Endothelial cell of umbilical vein (primary cell): ENCODE measurements around the gene PCDHB14. TPM values are rescaled to one million over a fixed set of nuclear protein-coding genes. Genes with fewer than 3 reads are reported as not detected.
"Not testable (repeated sequence)": the region's sequence is repeated elsewhere in the genome, so short reads cannot be mapped to it uniquely, and the experiment has no call there.

ENCODE experiments used
- BruUV-seq: library from RNA; stranded (reverse); fragments of 400-500 nt; replicated peaks from 2 replicates; lab custom pipeline; 2021; lab: Mats Ljungman, UMichigan
- CTCF ChIA-PET: fragments of 300-600, 350-600 bp; sonication (Branson Sonifier 250); formaldehyde crosslinking; loops from one replicate; lab custom pipeline; 2021; ENCODE audit warnings: antibody characterized with exemption, inconsistent platforms; lab: Charles Lee
- POLR2A ChIA-PET: fragments of 300-600, 350-600 bp; sonication (Branson Sonifier 250); formaldehyde crosslinking; loops from one replicate; lab custom pipeline; 2021; ENCODE audit warnings: antibody characterized with exemption, inconsistent platforms; lab: Charles Lee
- DNase-seq: peaks from one replicate; pipeline ENCODE4 v3.0.0-alpha.2; 2011; ENCODE audit warnings: low read depth, low spot score
- FAIRE-seq: peaks from 2 replicates; lab custom pipeline; 2011; peaks lifted over from hg19 to GRCh38; lab: Jason Lieb, UNC
- H2AFZ ChIP-seq: 2 replicates; pipeline ENCODE4 v1.6.0; 2012; ENCODE audit warnings: low read depth, low read length, control low read depth, inconsistent platforms
- H3K27ac ChIP-seq: 2 replicates; pipeline ENCODE4 v1.5.1; 2011; ENCODE audit warnings: low read depth, mild to moderate bottlenecking, control low read depth, low read length, moderate library complexity; ENCODE audit not compliant: insufficient read depth
- H3K27me3 ChIP-seq, 2 experiments: 2 replicates each; pipeline versions ENCODE4 v1.6.0 to v1.6.1; 2011; ENCODE audit warnings: low read length in 2 of 2, mixed read lengths in 1 of 2; ENCODE audit not compliant: control insufficient read depth in 2 of 2, insufficient read depth in 2 of 2
- H3K36me3 ChIP-seq, 2 experiments: 2 replicates in 1 of 2; 3 replicates in 1 of 2; pipeline ENCODE4 v1.5.1; 2011; ENCODE audit warnings: low read length in 2 of 2, mild to moderate bottlenecking in 1 of 2, moderate library complexity in 1 of 2; ENCODE audit not compliant: control insufficient read depth in 2 of 2, insufficient read depth in 2 of 2; ENCODE audit errors: extremely low read depth in 1 of 2
- H3K4me1 ChIP-seq: 3 replicates; pipeline ENCODE4 v1.5.1; 2011; ENCODE audit warnings: mild to moderate bottlenecking, low read length; ENCODE audit not compliant: control insufficient read depth, insufficient read depth; ENCODE audit errors: extremely low read depth
- H3K4me2 ChIP-seq: 2 replicates; pipeline ENCODE4 v1.6.1; 2011; ENCODE audit warnings: low read length, control low read depth, mixed read lengths; ENCODE audit not compliant: insufficient read depth
- H3K4me3 ChIP-seq, 3 experiments: fragments of 200-600 bp in 1 of 3; sonication (generic), shearing (Covaris generic) in 1 of 3; replicated peaks in 1 of 3; 2 replicates each; pipeline ENCODE4 v1.5.1; 2011 to 2016; ENCODE audit warnings: control low read depth in 3 of 3, low read length in 3 of 3, mild to moderate bottlenecking in 2 of 3, inconsistent platforms in 1 of 3, low read depth in 1 of 3, moderate library complexity in 1 of 3; ENCODE audit not compliant: insufficient read depth in 1 of 3
- H3K79me2 ChIP-seq: 2 replicates; pipeline ENCODE4 v1.6.0; 2012; ENCODE audit warnings: low read length, inconsistent platforms; ENCODE audit not compliant: control insufficient read depth, insufficient read depth
- H3K9ac ChIP-seq: replicated peaks from 2 replicates; pipeline ENCODE3; 2011; ENCODE audit warnings: low read length, control low read depth; ENCODE audit not compliant: insufficient read depth; ENCODE audit errors: extremely low read depth
- H3K9me1 ChIP-seq: replicated peaks from 3 replicates; pipeline ENCODE4 v1.6.0; 2011; ENCODE audit warnings: mild to moderate bottlenecking, low read length; ENCODE audit not compliant: control insufficient read depth, insufficient read depth; ENCODE audit errors: extremely low read depth
- H3K9me3 ChIP-seq: replicated peaks from 2 replicates; pipeline ENCODE4 v1.5.1; 2012; ENCODE audit warnings: low read length, inconsistent platforms; ENCODE audit not compliant: control insufficient read depth, insufficient read depth
- H4K20me1 ChIP-seq: replicated peaks from 2 replicates; pipeline ENCODE3; 2011; ENCODE audit warnings: mild to moderate bottlenecking, low read length; ENCODE audit not compliant: control insufficient read depth, insufficient read depth; ENCODE audit errors: extremely low read depth
- CTCF ChIP-seq, 2 donors: IDR thresholded peaks; 1 replicate in 1 of 2; 2 replicates in 1 of 2; pipeline ENCODE4 v1.5.1; 2011; ENCODE audit warnings: low read length in 2 of 2, mild to moderate bottlenecking in 2 of 2, moderate library complexity in 2 of 2, control low read depth in 1 of 2, inconsistent platforms in 1 of 2, low read depth in 1 of 2; ENCODE audit not compliant: insufficient read depth in 1 of 2; ENCODE audit errors: extremely low read depth in 1 of 2
- EZH2 ChIP-seq: IDR thresholded peaks from 2 replicates; pipeline ENCODE4 v1.6.1; 2012; ENCODE audit warnings: borderline replicate concordance, low read depth, mild to moderate bottlenecking, moderate library complexity, low read length, inconsistent platforms; ENCODE audit not compliant: severe bottlenecking
- GATA2 ChIP-seq: IDR thresholded peaks from 2 replicates; pipeline ENCODE4 v1.7.0; 2011; ENCODE audit warnings: low read depth, mild to moderate bottlenecking, moderate library complexity, mixed read lengths, low read length; ENCODE audit not compliant: insufficient read length, insufficient read depth
- MAX ChIP-seq: IDR thresholded peaks from 2 replicates; pipeline ENCODE4 v1.6.1; 2011; ENCODE audit not compliant: insufficient read depth, insufficient read length
- POLR2AphosphoS5 ChIP-seq: IDR thresholded peaks from 2 replicates; pipeline ENCODE4 v1.6.1; 2012; ENCODE audit warnings: low read depth, mild to moderate bottlenecking, control low read depth, low read length, moderate library complexity; ENCODE audit not compliant: insufficient read depth
- dilution Hi-C: fragments of 300-500 bp; cut with MboI; formaldehyde crosslinking; loops from one replicate; pipeline ENCODE4 v1.15.0; 2019; ENCODE audit warnings: low sequenced_read_pairs; ENCODE audit not compliant: extremely low pct_ligation_motif_present
- intact Hi-C: fragments of 100-400 bp; cut with micrococcal nuclease; formaldehyde crosslinking; loops from one replicate; pipeline ENCODE4 v1.10.0; 2022
- polyA plus RNA-seq, 4 experiments: library from polyadenylated mRNA; depleted of rRNA in 3 of 4; stranded (reverse) in 3 of 4; unstranded in 1 of 4; fragments of >200 nt; gene quantifications; 2 replicates each; pipeline versions ENCODE4 v1.2.1 to v1.2.3, GENCODE V29; 2011 to 2012; ENCODE audit warnings: missing spikeins in 1 of 4
- total RNA-seq: library from RNA; stranded (reverse); gene quantifications from 2 replicates; pipeline ENCODE4 v1.2.3, GENCODE V29; 2021

The PCDHB14 gene
- total and polyA plus RNA-seq, 2 donors (not counting 3 experiments of a cell fraction or from before 2014, with no cell fraction given): 0.72 to 1.0 TPM

- H4K20me1 ChIP-seq, BruUV-seq, H3K79me2 ChIP-seq, H3K9me1 ChIP-seq, H3K4me3 ChIP-seq, H3K4me2 ChIP-seq, H3K9me3 ChIP-seq, POLR2A ChIA-PET, H3K36me3 ChIP-seq, H3K4me1 ChIP-seq, dilution Hi-C loops, FAIRE-seq, H3K27me3 ChIP-seq, DNase-seq, intact Hi-C loops, H3K27ac ChIP-seq, H3K9ac ChIP-seq, H2AFZ ChIP-seq: not testable (repeated sequence)
- CTCF ChIA-PET: interaction anchor here (1.0 kb wide), 1 partner anchor 22 kb away, joined by 3 read pairs; the partner anchor contains the start of gene PCDHB14
Measured at GRCh38 chr5:141201646-141202045, 21.5 kb upstream of the PCDHB14 start.

DNA sequence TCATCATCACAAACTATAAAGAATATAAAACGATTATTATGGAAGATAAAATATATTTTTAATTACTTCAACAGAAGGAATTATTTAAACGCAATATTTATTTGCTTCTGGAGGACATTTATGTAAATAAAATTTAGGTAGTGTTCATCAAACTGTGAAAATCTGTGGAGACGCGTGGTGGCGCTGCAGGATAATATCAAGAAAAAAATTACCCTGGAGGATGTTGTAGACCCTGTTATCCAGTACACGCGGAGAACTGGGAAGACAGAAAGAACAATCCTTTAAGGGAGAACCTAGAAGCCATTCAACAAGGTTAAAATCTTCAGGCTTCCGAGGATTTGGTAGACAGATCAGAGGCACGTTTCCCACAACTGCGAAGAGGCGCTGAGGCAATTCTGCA, 14.7 kb upstream of the PCDHB14 start, which contains the start of gene PCDHB12:
Gene PCDHB12, plus strand, starts transcription at position 242 of the 400 bp plus-strand sequence. CDS start 189 bp downstream, outside the sequence.
- no peak within 1 kb of the TSS for H3K27ac ChIP-seq
- no peaks in the 10 kb centered on the region for H3K36me3 ChIP-seq
- DNase-seq: peak; percentile 24
- H3K9ac ChIP-seq: no peak within 1 kb of the TSS
- no peak for FAIRE-seq
- POLR2A ChIA-PET: no interaction called here
- no peaks in the 10 kb centered on the region for H3K9me3 ChIP-seq
- TF ChIP-seq CTCF (IDR thresholded peaks at IDR 0.05; ENCODE audit: extremely low read depth in 1 of 2, insufficient read depth in 1 of 2, low read depth in 1 of 2, low read length in 2 of 2) (no peak), GATA2 (no peak), POLR2AphosphoS5 (no peak), MAX (no peak), EZH2 (no peak)
- no peak within 1 kb of the TSS for H3K4me2 ChIP-seq
- no peak within 1 kb of the TSS for H3K4me3 ChIP-seq
- intact Hi-C loops: no loop called here
- dilution Hi-C loops: no loop called here
- H3K4me1 ChIP-seq: no peaks in the 10 kb centered on the region
- H4K20me1 ChIP-seq: no peaks in the 10 kb centered on the region
- H3K9me1 ChIP-seq: no peaks in the 10 kb centered on the region
- CTCF ChIA-PET: interaction anchor here (0.9 to 1.4 kb wide), 5 partner anchors 10 to 356 kb away, joined by 3 to 4 read pairs (median 4); partner anchors contain the start of gene PCDHGA11
- no peak within 1 kb of the TSS for H2AFZ ChIP-seq
- H3K27me3 ChIP-seq: no peaks in the 10 kb centered on the region
- BruUV-seq: no TSS peak
- H3K79me2 ChIP-seq: no peaks in the 10 kb centered on the region

- H4K20me1 ChIP-seq, FAIRE-seq, H3K9ac ChIP-seq, DNase-seq, intact Hi-C loops, H3K9me1 ChIP-seq, H3K4me1 ChIP-seq, H3K79me2 ChIP-seq, H3K27ac ChIP-seq, dilution Hi-C loops, BruUV-seq, H3K4me3 ChIP-seq, H3K36me3 ChIP-seq, H3K27me3 ChIP-seq, H3K4me2 ChIP-seq, POLR2A ChIA-PET, H2AFZ ChIP-seq, CTCF ChIA-PET, H3K9me3 ChIP-seq: not testable (repeated sequence)
Measured at GRCh38 chr5:141210281-141210680, 12.9 kb upstream of the PCDHB14 start.
